OCI-LY3 (cell line): ENCODE data around the gene LINS1.
A peak's percentile ranks its signal among the peaks of the same experiment; 100 is the strongest.

Experiments used
- H2AFZ ChIP-seq: fragments of 200-600, 300-600 bp; shearing (Covaris generic); 2 replicates; pipeline ENCODE4 v1.6.0; 2014; ENCODE audit warnings: antibody characterized with exemption, low read depth, low read length
- H3K27ac ChIP-seq: fragments of 200-600, 300-600 bp; sonication (generic); 2 replicates; pipeline ENCODE4 v1.5.1; 2014; ENCODE audit warnings: mild to moderate bottlenecking, low read length, moderate library complexity, mixed read lengths
- H3K27me3 ChIP-seq: fragments of 200-600, 300-600 bp; sonication (generic); 2 replicates; pipeline ENCODE4 v1.6.1; 2014; ENCODE audit warnings: low read depth, low read length, mixed read lengths
- H3K36me3 ChIP-seq: fragments of 200-600, 300-600 bp; sonication (generic); replicated peaks from 2 replicates; pipeline ENCODE3; 2014; ENCODE audit warnings: low read depth, low read length, mixed read lengths
- H3K4me1 ChIP-seq: fragments of 300-600, 200-600 bp; sonication (generic); 2 replicates; pipeline ENCODE4 v1.6.1; 2014; ENCODE audit warnings: low read length, mixed read lengths
- H3K4me2 ChIP-seq: fragments of 200-600, 300-600 bp; sonication (generic); 2 replicates; pipeline ENCODE4 v1.6.1; 2014; ENCODE audit warnings: low read length, mixed read lengths
- H3K4me3 ChIP-seq: fragments of 300-600, 200-600 bp; sonication (generic); 2 replicates; pipeline ENCODE4 v1.5.1; 2014; ENCODE audit warnings: antibody characterized with exemption, mild to moderate bottlenecking, low read length, moderate library complexity
- H3K79me2 ChIP-seq: fragments of 300-600, 200-600 bp; shearing (Covaris generic); 2 replicates; pipeline ENCODE4 v1.6.1; 2014; ENCODE audit warnings: mild to moderate bottlenecking, low read length, mixed read lengths
- H3K9ac ChIP-seq: fragments of 300-600, 200-600 bp; shearing (Covaris generic); 2 replicates; pipeline ENCODE4 v1.6.0; 2014; ENCODE audit warnings: mild to moderate bottlenecking, low read length, moderate library complexity
- H3K9me3 ChIP-seq: fragments of 200-600, 300-600 bp; shearing (Covaris generic); 2 replicates; pipeline ENCODE4 v1.6.1; 2014; ENCODE audit warnings: low read length, mixed read lengths; ENCODE audit not compliant: insufficient read depth
- H4K20me1 ChIP-seq: fragments of 200-600, 300-600 bp; sonication (generic); 2 replicates; pipeline ENCODE4 v1.6.1; 2016; ENCODE audit warnings: low read length, mixed read lengths; ENCODE audit not compliant: insufficient read depth
- EZH2phosphoT487 ChIP-seq: fragments of 200-600 bp; shearing (Covaris generic); IDR thresholded peaks from 2 replicates; pipeline ENCODE4 v1.6.1; 2018; ENCODE audit warnings: antibody characterized with exemption, mixed run types, low read depth
- TF ChIP-seq, protein P1 (sequence below): fragments of 200-600, 300-600 bp; sonication (generic); IDR thresholded peaks from 2 replicates; pipeline ENCODE4 v1.5.1; 2014; ENCODE audit warnings: antibody characterized with exemption, low read length, low read depth

Gene LINS1

DNA sequence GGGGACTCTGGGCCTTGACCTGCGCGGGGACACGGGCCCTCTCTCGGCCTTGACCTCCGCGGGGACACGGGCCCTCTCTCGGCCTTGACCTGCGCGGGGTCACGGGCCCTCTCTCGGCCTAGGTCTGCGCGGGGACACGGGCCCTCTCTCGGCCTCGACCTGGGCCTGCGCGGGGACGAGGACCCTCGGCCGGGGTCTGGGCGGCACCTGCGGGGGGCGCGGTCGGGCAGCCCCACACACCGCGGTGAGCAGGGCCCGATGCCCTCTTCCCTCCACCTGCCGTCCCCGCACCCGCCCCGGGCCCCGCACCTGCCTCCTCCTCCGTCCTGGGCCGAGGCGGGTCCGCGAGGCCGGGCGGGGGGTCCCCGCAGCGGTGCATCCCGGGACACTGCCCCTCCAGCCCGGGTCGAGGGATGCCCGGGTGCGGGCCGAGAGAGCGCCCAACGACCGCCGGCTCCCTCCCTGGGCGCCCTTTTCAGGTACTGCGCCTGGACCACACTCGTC lies 57.6 kb downstream of the LINS1 start:
- H3K36me3 ChIP-seq: no peaks in the 10 kb centered on the region
- no peak overlapping the region for H2AFZ ChIP-seq
- no peaks in the 10 kb centered on the region for H3K27me3 ChIP-seq
- H3K4me1 ChIP-seq: no peaks in the 10 kb centered on the region
- H3K79me2 ChIP-seq: no peaks in the 10 kb centered on the region
- H3K4me3 ChIP-seq: no peak overlapping the region
- TF ChIP-seq EZH2phosphoT487: no peak
- TF ChIP-seq, protein P1, sequence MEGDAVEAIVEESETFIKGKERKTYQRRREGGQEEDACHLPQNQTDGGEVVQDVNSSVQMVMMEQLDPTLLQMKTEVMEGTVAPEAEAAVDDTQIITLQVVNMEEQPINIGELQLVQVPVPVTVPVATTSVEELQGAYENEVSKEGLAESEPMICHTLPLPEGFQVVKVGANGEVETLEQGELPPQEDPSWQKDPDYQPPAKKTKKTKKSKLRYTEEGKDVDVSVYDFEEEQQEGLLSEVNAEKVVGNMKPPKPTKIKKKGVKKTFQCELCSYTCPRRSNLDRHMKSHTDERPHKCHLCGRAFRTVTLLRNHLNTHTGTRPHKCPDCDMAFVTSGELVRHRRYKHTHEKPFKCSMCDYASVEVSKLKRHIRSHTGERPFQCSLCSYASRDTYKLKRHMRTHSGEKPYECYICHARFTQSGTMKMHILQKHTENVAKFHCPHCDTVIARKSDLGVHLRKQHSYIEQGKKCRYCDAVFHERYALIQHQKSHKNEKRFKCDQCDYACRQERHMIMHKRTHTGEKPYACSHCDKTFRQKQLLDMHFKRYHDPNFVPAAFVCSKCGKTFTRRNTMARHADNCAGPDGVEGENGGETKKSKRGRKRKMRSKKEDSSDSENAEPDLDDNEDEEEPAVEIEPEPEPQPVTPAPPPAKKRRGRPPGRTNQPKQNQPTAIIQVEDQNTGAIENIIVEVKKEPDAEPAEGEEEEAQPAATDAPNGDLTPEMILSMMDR: no peak
- no peak overlapping the region for H3K9ac ChIP-seq
- H3K9me3 ChIP-seq: no peaks in the 10 kb centered on the region
- no peak overlapping the region for H3K27ac ChIP-seq
- H3K4me2 ChIP-seq: no peak overlapping the region
- no peaks in the 10 kb centered on the region for H4K20me1 ChIP-seq

DNA sequence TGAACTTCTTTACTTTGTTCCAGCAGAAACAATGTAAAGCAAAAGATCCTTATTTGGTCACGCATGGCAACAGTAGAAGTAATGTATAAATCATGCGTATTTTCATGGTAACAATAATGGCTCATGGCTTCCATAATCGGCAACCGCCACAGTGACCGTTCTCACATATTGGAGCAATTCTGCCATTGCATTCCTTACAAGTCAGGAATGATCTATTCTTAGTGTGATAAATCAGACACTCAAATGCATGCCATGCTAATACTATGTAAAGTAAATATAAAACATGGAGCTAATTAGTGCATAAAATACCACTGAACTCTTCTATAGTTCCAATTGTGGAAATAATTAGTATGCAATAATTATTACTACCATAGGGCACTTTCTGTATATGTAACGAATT lies 59.7 kb downstream of the LINS1 start:
- Histone ChIP-seq H3K4me1 (peaks cover 7% of the 10 kb centered on the region), H3K9me3 (no peaks in the 10 kb centered on the region), H2AFZ (no peak overlapping the region), H3K4me2 (no peak overlapping the region), H3K9ac (no peak overlapping the region), H3K4me3 (no peak overlapping the region), H3K27me3 (no peaks in the 10 kb centered on the region), H3K79me2 (no peaks in the 10 kb centered on the region), H4K20me1 (no peaks in the 10 kb centered on the region), H3K27ac (no peak overlapping the region), H3K36me3 (no peaks in the 10 kb centered on the region)
- TF ChIP-seq EZH2phosphoT487: no peak
- TF ChIP-seq, protein P1: no peak

DNA sequence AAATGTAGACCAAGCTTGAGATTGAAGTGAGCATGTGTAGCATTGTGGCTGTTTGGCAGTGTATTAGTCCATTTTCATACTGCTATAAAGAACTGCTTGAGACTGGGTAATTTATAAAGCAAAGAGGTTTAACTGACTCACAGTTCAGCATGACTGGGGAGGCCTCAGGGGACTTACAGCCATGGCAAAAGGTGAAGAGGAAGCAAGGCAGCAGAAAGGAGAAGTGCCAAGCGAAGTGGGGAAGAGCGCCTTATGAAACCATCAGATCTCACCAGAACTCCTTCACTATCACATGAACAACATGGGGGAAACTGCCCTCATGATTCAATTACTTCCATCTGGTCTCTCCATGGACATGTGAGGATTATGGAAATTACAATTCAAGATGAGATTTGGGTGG lies 64.7 kb downstream of the LINS1 start:
- H4K20me1 ChIP-seq: no peaks in the 10 kb centered on the region
- peak overlapping the region; percentile 33; the same call in 1 of the 2 replicates for H3K27ac ChIP-seq
- H3K4me2 ChIP-seq: peak overlapping the region; percentile 49
- TF ChIP-seq, protein P1: no peak
- TF ChIP-seq EZH2phosphoT487: no peak
- H3K27me3 ChIP-seq: peaks cover 4% of the 10 kb centered on the region
- no peak overlapping the region for H3K9ac ChIP-seq
- no peak overlapping the region for H3K4me3 ChIP-seq
- no peak overlapping the region; the same call in 1 of the 2 replicates for H2AFZ ChIP-seq
- no peaks in the 10 kb centered on the region for H3K36me3 ChIP-seq
- H3K9me3 ChIP-seq: no peaks in the 10 kb centered on the region
- H3K4me1 ChIP-seq: peaks cover 14% of the 10 kb centered on the region
- H3K79me2 ChIP-seq: no peaks in the 10 kb centered on the region

DNA sequence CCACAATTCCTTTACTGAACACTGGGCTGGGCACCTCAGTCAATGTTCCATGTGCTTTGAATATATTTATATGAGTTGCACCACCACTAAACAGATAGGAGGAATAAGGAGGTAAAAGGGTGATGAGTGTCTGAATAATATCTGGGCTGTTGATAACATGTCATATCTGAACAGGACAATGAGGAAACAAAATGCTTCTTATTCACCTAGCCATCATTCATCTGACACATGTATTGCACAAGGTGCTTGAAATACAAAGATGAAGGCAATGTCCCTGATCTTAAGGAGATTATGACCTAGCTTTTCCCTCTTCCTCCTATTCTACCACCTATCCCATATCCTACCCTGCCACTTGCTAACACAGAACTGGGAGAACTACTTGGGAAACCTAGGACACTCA lies 65.3 kb downstream of the LINS1 start:
- TF ChIP-seq, protein P1: no peak
- TF ChIP-seq EZH2phosphoT487: no peak
- H3K36me3 ChIP-seq: no peaks in the 10 kb centered on the region
- H3K27ac ChIP-seq: 0 out of 2 replicates have a peak overlapping the region, but pooled peaks have one; percentile 22
- H3K79me2 ChIP-seq: no peaks in the 10 kb centered on the region
- H3K9me3 ChIP-seq: no peaks in the 10 kb centered on the region
- H3K4me1 ChIP-seq: peaks cover 14% of the 10 kb centered on the region
- no peak overlapping the region for H2AFZ ChIP-seq
- peak overlapping the region; percentile 49 for H3K4me2 ChIP-seq
- no peak overlapping the region for H3K9ac ChIP-seq
- H3K27me3 ChIP-seq: peaks cover 7% of the 10 kb centered on the region
- H3K4me3 ChIP-seq: no peak overlapping the region
- no peaks in the 10 kb centered on the region for H4K20me1 ChIP-seq
